Thoracic aorta (tissue), 2 donors: ENCODE data around the gene DNAJC3. TPM values are rescaled to one million over a fixed set of nuclear protein-coding genes. Genes with fewer than 3 reads are reported as not detected.

ENCODE experiments used
- ATAC-seq: fragments of 150-250 bp; one replicate; pipeline ENCODE4 v1.8.0; 2017; ENCODE audit warnings: low read depth; ENCODE audit not compliant: insufficient number of reproducible peaks, low FRiP score
- DNase-seq: peaks from one replicate; pipeline ENCODE4 v3.0.0-alpha.2; 2020; ENCODE audit warnings: low spot score
- H3K27ac ChIP-seq, 2 donors: fragments of 200-600 bp; sonication (generic); 1 replicate in 1 of 2; 2 replicates in 1 of 2; pipeline ENCODE4 v1.5.1; 2016; ENCODE audit warnings: mild to moderate bottlenecking in 2 of 2, moderate library complexity in 2 of 2
- H3K27me3 ChIP-seq: fragments of 200-600 bp; sonication (generic); replicated peaks from 2 replicates; pipeline ENCODE4 v1.6.0; 2016; ENCODE audit warnings: mild to moderate bottlenecking; ENCODE audit not compliant: insufficient read depth
- H3K36me3 ChIP-seq: fragments of 200-600 bp; sonication (generic); one replicate; pipeline ENCODE4 v1.5.1; 2016
- H3K4me1 ChIP-seq, 2 donors: fragments of 200-600 bp; sonication (generic); 1 replicate in 1 of 2; 2 replicates in 1 of 2; pipeline versions ENCODE4 v1.5.1 to v1.6.0; 2016; ENCODE audit warnings: low read depth in 2 of 2, mild to moderate bottlenecking in 1 of 2; ENCODE audit not compliant: control insufficient read depth in 1 of 2
- H3K4me3 ChIP-seq: fragments of 200-600 bp; sonication (generic); 2 replicates; pipeline ENCODE4 v1.5.1; 2016; ENCODE audit warnings: mild to moderate bottlenecking
- H3K9me3 ChIP-seq: fragments of 200-600 bp; sonication (generic); 2 replicates; pipeline ENCODE4 v1.5.1; 2016
- total RNA-seq, 2 donors: library from RNA; depleted of rRNA; stranded (reverse); fragments of >200 nt; gene quantifications; one replicate each; pipeline versions ENCODE4 v1.1.0 to v1.2.3, GENCODE V29; 2016
- TF ChIP-seq, protein P1 (sequence below): fragments of 200-600 bp; sonication (generic); IDR thresholded peaks from one replicate; pipeline ENCODE4 v1.5.1; 2019; ENCODE audit warnings: antibody characterized with exemption

Gene DNAJC3
- total RNA-seq, 2 donors from 2014 or later: 63.4 to 90.1 TPM

DNA sequence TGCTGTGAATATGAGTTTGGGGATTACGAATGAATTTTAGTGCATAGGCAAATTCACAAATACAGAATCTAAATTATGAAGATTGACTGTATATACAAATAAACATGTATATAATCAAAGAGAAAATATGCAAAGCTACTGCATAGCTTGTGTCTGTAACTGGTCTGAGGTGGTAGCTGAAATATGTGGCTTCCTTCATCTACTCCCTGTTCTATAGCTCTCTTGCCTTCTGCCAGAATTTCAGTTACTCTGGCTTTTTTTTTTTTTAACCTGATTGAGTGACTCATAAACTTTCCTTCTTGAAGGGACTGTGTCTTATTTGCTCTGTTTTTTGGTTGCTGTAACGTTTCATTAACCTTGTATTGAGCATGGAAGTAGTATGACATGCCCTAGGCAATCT lies 26.6 kb downstream of the DNAJC3 start:
- TF ChIP-seq, protein P1, sequence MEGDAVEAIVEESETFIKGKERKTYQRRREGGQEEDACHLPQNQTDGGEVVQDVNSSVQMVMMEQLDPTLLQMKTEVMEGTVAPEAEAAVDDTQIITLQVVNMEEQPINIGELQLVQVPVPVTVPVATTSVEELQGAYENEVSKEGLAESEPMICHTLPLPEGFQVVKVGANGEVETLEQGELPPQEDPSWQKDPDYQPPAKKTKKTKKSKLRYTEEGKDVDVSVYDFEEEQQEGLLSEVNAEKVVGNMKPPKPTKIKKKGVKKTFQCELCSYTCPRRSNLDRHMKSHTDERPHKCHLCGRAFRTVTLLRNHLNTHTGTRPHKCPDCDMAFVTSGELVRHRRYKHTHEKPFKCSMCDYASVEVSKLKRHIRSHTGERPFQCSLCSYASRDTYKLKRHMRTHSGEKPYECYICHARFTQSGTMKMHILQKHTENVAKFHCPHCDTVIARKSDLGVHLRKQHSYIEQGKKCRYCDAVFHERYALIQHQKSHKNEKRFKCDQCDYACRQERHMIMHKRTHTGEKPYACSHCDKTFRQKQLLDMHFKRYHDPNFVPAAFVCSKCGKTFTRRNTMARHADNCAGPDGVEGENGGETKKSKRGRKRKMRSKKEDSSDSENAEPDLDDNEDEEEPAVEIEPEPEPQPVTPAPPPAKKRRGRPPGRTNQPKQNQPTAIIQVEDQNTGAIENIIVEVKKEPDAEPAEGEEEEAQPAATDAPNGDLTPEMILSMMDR: no peak
- ATAC-seq (no peak), DNase-seq (no peak)
- Histone ChIP-seq H3K4me1 (peaks cover 4% of the 10 kb centered on the region in 2 donors), H3K4me3 (no peak overlapping the region), H3K36me3 (no peaks in the 10 kb centered on the region), H3K9me3 (no peaks in the 10 kb centered on the region), H3K27ac (no peak overlapping the region), H3K27me3 (no peaks in the 10 kb centered on the region)

GRCh38 chr13:95704510-95704909 lies 27.6 kb downstream of the DNAJC3 start:
- Histone ChIP-seq H3K27ac (no peak overlapping the region), H3K9me3 (no peaks in the 10 kb centered on the region), H3K4me3 (no peak overlapping the region), H3K36me3 (no peaks in the 10 kb centered on the region), H3K4me1 (peaks cover 0 to 6% of the 10 kb centered on the region in 2 donors), H3K27me3 (no peaks in the 10 kb centered on the region)
- TF ChIP-seq, protein P1: no peak
- DNase-seq (no peak), ATAC-seq (no peak)

DNA sequence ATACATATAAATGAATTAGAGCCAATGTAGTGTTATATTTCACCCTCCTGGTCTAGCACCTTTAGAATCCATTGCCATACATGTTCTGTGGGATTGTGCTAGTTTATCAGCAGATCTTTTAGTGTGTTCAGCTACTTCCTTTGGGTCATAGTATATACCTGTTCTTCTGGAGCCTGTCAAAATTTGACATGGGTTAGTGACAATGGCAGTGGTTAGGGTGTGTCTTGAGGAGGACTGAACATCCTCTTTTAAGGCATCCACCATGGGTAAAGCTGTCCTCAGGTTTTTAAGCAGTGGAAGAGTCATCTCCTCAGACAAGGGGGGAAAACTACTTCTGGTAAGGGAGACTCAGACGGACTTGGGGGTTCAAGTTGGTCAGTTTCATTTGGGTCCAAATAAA lies 29.4 kb downstream of the DNAJC3 start:
- TF ChIP-seq, protein P1: no peak
- H3K27ac ChIP-seq: no peak overlapping the region
- H3K9me3 ChIP-seq: no peaks in the 10 kb centered on the region
- DNase-seq (no peak), ATAC-seq (no peak)
- peaks cover 0 to 6% of the 10 kb centered on the region in 2 donors for H3K4me1 ChIP-seq
- no peaks in the 10 kb centered on the region for H3K36me3 ChIP-seq
- H3K4me3 ChIP-seq: no peak overlapping the region
- H3K27me3 ChIP-seq: no peaks in the 10 kb centered on the region

DNA sequence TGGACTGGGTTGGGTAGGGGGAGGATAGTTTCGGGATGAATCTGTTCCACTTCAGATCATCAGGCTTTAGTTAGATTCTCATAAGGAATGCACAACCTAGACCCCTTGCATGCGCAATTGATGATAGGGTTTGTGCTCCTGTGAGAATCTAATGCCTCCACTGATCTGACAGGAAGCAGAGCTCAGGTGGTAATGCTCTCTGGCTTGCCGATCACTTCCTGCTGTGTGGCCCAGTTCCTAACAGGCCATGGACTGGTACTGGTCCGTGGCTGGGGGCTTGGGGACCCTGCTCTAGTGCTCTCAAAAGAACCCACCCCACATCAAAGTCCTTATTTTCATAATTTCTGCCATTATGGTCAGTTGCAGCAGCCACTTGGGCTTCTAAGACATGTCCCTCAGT lies 30.1 kb downstream of the DNAJC3 start:
- Histone ChIP-seq H3K9me3 (no peaks in the 10 kb centered on the region), H3K4me3 (no peak overlapping the region), H3K36me3 (no peaks in the 10 kb centered on the region), H3K4me1 (peaks cover 0 to 6% of the 10 kb centered on the region in 2 donors), H3K27ac (no peak overlapping the region), H3K27me3 (no peaks in the 10 kb centered on the region)
- ATAC-seq (no peak), DNase-seq (no peak)
- TF ChIP-seq, protein P1: no peak

DNA sequence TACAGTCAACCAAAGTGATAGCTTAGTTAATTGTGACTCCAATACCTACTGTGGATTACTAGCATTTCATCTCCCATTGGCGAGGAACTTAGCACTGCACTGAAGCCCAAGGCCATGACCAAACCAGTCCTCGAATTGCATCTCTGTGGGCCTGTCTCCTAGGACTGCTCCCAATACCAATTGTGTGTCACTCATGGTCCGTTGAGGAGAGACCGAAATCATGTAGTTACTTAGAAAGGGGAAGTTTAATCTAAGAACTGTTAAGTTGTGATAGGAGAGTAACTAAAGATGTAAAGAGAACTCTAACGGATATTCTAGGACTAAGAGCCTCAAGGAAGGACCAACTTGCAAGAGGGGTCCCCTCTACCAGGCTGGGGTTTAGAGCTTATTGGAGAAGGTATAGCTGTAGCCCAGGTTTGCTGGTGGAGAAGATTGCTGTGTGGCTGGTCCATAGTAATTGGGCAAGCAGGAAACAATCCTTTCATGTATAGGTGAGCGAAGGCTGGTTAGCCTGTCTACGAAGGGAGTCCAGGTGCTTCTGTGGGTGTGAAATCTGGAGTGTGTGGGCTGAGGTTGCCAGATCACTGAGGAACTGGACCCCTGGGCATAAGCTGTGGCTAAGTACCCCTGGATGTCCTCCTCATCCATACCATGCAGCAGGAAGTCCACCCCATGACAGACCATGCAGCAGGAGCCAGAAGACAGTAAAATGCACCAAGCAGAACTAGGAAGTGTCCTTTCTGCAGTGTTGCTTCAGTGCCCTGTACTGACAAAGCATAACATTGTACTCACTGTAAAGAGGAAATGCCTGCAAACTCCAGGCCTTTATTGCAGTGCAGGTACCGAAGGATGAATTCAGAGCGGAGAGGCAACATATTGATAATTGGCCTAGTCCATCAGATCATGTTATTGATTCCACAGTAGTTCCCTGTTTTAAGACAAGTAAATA lies 30.8 kb downstream of the DNAJC3 start:
- TF ChIP-seq, protein P1: no peak
- Histone ChIP-seq H3K27me3 (no peaks in the 10 kb centered on the region), H3K9me3 (no peaks in the 10 kb centered on the region), H3K36me3 (peaks cover 4% of the 10 kb centered on the region), H3K27ac (no peak overlapping the region), H3K4me1 (peaks cover 0 to 6% of the 10 kb centered on the region in 2 donors), H3K4me3 (no peak overlapping the region)
- DNase-seq (no peak), ATAC-seq (no peak)
